Small intestine (tissue), 7 donors: ENCODE results near the gene NMRK1. TPM values are rescaled to one million over a fixed set of nuclear protein-coding genes. Genes with fewer than 3 reads are reported as not detected.

Source experiments
- DNase-seq, 2 donors: peaks; one replicate each; pipeline versions ENCODE4 v3.0.0 to v3.0.0-alpha.2; 2013
- FAIRE-seq: peaks from 2 replicates; lab custom pipeline; 2012; peaks lifted over from hg19 to GRCh38; lab: Jason Lieb, UNC
- H3K27ac ChIP-seq, 3 donors: one replicate each; pipeline ENCODE4 v1.5.1; 2013; ENCODE audit warnings: low read length in 2 of 3, mild to moderate bottlenecking in 2 of 3, control low read depth in 1 of 3, inconsistent platforms in 1 of 3, low read depth in 1 of 3, moderate library complexity in 1 of 3
- H3K27me3 ChIP-seq, 3 donors: one replicate each; pipeline ENCODE4 v1.6.1; 2013; ENCODE audit warnings: low read length in 3 of 3, inconsistent platforms in 1 of 3; ENCODE audit not compliant: control insufficient read depth in 3 of 3, insufficient read depth in 3 of 3
- H3K36me3 ChIP-seq, 3 donors: one replicate each; pipeline ENCODE4 v1.6.1; 2013; ENCODE audit warnings: low read length in 3 of 3, inconsistent platforms in 1 of 3, low read depth in 1 of 3, mild to moderate bottlenecking in 1 of 3, moderate library complexity in 1 of 3; ENCODE audit not compliant: control insufficient read depth in 3 of 3, insufficient read depth in 2 of 3
- H3K4me1 ChIP-seq, 3 donors: one replicate each; pipeline ENCODE4 v1.6.1; 2013; ENCODE audit warnings: low read length in 2 of 3, inconsistent platforms in 1 of 3, low read depth in 1 of 3, mild to moderate bottlenecking in 1 of 3, moderate library complexity in 1 of 3; ENCODE audit not compliant: control insufficient read depth in 3 of 3, insufficient read depth in 2 of 3
- H3K4me3 ChIP-seq, 3 donors: one replicate each; pipeline ENCODE4 v1.5.1; 2013; ENCODE audit warnings: low read length in 3 of 3, control low read depth in 1 of 3, inconsistent platforms in 1 of 3, low read depth in 1 of 3, mild to moderate bottlenecking in 1 of 3, moderate library complexity in 1 of 3
- H3K9me3 ChIP-seq, 2 donors: one replicate each; pipeline ENCODE4 v1.6.1; 2013; ENCODE audit warnings: low read depth in 1 of 2, low read length in 1 of 2; ENCODE audit not compliant: control insufficient read depth in 2 of 2, insufficient read depth in 1 of 2
- WGBS, 3 donors: extraction: QIAGEN DNeasy Blood & Tissue Kit; methylation state at CpG; one replicate each; pipeline ENCODE4 v1.1.7; 2013; 5-methylcytosine and 5-hydroxymethylcytosine counted together
- polyA plus RNA-seq, 4 donors: library from polyadenylated mRNA; stranded (reverse) in 3 of 4; unstranded in 1 of 4; fragments of 200-250 nt in 3 of 4; fragments of 120-200 nt in 1 of 4; gene quantifications; one replicate each; pipeline versions ENCODE4 v1.2.1 to v1.2.3, GENCODE V29; 2013
- donor health status: healthy with polysubstance abuse.
- donor health status: control.
- donor health status: control.
- donor health status: Bipolar disorder and iron deficiency.
- donor health status: healthy.

Gene NMRK1
- polyA plus RNA-seq, 4 donors, result 19.9 to 95.7 (median 47.9) TPM

- Histone ChIP-seq H3K36me3 (peaks cover 0 to 7% (median 4%) of the 10 kb centered on the region in 3 donors), H3K9me3 (no peaks in the 10 kb centered on the region), H3K27me3 (no peaks in the 10 kb centered on the region), H3K27ac (no peak overlapping the region), H3K4me1 (no peaks in the 10 kb centered on the region), H3K4me3 (no peak overlapping the region)
- FAIRE-seq, result no peak
- WGBS, 3 donors, result 87 to 96% (median 93%) methylated on average over 2 of the region's 2 CpGs
- DNase-seq, result no peak
Measured at GRCh38 chr9:75064307-75065025, 23.5 kb downstream of the NMRK1 start.

GRCh38 chr9:75063556-75064305, 24.2 kb downstream of the NMRK1 start:
- DNase-seq (peak in 1 of 2 donors; percentile 28), FAIRE-seq (no peak)
- Histone ChIP-seq H3K9me3 (no peaks in the 10 kb centered on the region), H3K4me3 (no peak overlapping the region), H3K27ac (peak overlapping the region in 1 of 3 donors; percentile 27), H3K27me3 (no peaks in the 10 kb centered on the region), H3K36me3 (peaks cover 0 to 7% (median 4%) of the 10 kb centered on the region in 3 donors), H3K4me1 (no peaks in the 10 kb centered on the region)
- 29 to 59% (median 46%) methylated on average over 1 of the region's 1 CpG for WGBS, 3 donors

- H3K27ac ChIP-seq, result no peak overlapping the region
- H3K4me1 ChIP-seq, result no peaks in the 10 kb centered on the region
- 88 to 96% (median 91%) methylated on average over 2 of the region's 2 CpGs for WGBS, 3 donors
- peaks cover 0 to 4% (median 2%) of the 10 kb centered on the region in 3 donors for H3K36me3 ChIP-seq
- H3K4me3 ChIP-seq, result no peak overlapping the region
- no peaks in the 10 kb centered on the region for H3K27me3 ChIP-seq
- no peaks in the 10 kb centered on the region for H3K9me3 ChIP-seq
- DNase-seq (no peak), FAIRE-seq (no peak)
Measured at GRCh38 chr9:75061169-75061568, 26.8 kb downstream of the NMRK1 start.

- no peak for DNase-seq
- Histone ChIP-seq H3K9me3 (peaks cover 0 to 10% of the 10 kb centered on the region in 2 donors), H3K27ac (no peak overlapping the region), H3K36me3 (no peaks in the 10 kb centered on the region), H3K4me3 (no peak overlapping the region), H3K4me1 (no peaks in the 10 kb centered on the region), H3K27me3 (no peaks in the 10 kb centered on the region)
- no peak for FAIRE-seq
- WGBS, 3 donors, result 84 to 87% (median 86%) methylated on average over 5 of the region's 5 CpGs
Measured at GRCh38 chr9:75054368-75055001, 33.5 kb downstream of the NMRK1 start.

- Histone ChIP-seq H3K27me3 (no peaks in the 10 kb centered on the region), H3K4me1 (no peaks in the 10 kb centered on the region), H3K4me3 (no peak overlapping the region), H3K27ac (no peak overlapping the region), H3K9me3 (peaks cover 0 to 10% of the 10 kb centered on the region in 2 donors), H3K36me3 (no peaks in the 10 kb centered on the region)
- FAIRE-seq (no peak), DNase-seq (no peak)
- 78 to 94% (median 90%) methylated on average over 1 of the region's 1 CpG for WGBS, 3 donors
Measured at GRCh38 chr9:75053869-75054268, 34.1 kb downstream of the NMRK1 start.

- peaks cover 0 to 10% of the 10 kb centered on the region in 2 donors for H3K9me3 ChIP-seq
- no peaks in the 10 kb centered on the region for H3K36me3 ChIP-seq
- no peak for FAIRE-seq
- H3K4me3 ChIP-seq, result no peak overlapping the region
- H3K27me3 ChIP-seq, result peaks cover 0 to 2% (median 0%) of the 10 kb centered on the region in 3 donors
- H3K4me1 ChIP-seq, result no peaks in the 10 kb centered on the region
- DNase-seq, result no peak
- no peak overlapping the region for H3K27ac ChIP-seq
Measured at GRCh38 chr9:75051285-75051684, 36.7 kb downstream of the NMRK1 start.

- FAIRE-seq, result no peak
- Histone ChIP-seq H3K27ac (no peak overlapping the region), H3K4me3 (no peak overlapping the region), H3K36me3 (no peaks in the 10 kb centered on the region), H3K4me1 (no peaks in the 10 kb centered on the region), H3K27me3 (peaks cover 0 to 2% (median 0%) of the 10 kb centered on the region in 3 donors), H3K9me3 (no peaks in the 10 kb centered on the region)
- no peak for DNase-seq
- 44 to 50% (median 48%) methylated on average over 2 of the region's 2 CpGs for WGBS, 3 donors
Measured at GRCh38 chr9:75047506-75047905, 40.4 kb downstream of the NMRK1 start.

GRCh38 chr9:75046725-75047345, 41.1 kb downstream of the NMRK1 start:
- no peaks in the 10 kb centered on the region for H3K4me1 ChIP-seq
- H3K36me3 ChIP-seq, result no peaks in the 10 kb centered on the region
- DNase-seq (no peak), FAIRE-seq (no peak)
- no peaks in the 10 kb centered on the region for H3K9me3 ChIP-seq
- H3K27ac ChIP-seq, result no peak overlapping the region
- whole genome bisulfite sequencing, 3 donors, result 85 to 92% (median 88%) methylated on average over 3 of the region's 3 CpGs
- no peak overlapping the region for H3K4me3 ChIP-seq
- peaks cover 0 to 2% (median 0%) of the 10 kb centered on the region in 3 donors for H3K27me3 ChIP-seq
